GM12865 (cell line): ENCODE data around the gene LARGE1.

Source experiments
- DNase-seq: peaks from one replicate; pipeline ENCODE4 v3.0.0; 2010; ENCODE audit warnings: low read depth
- H3K4me3 ChIP-seq: 2 replicates; pipeline ENCODE4 v1.5.1; 2011; ENCODE audit warnings: mild to moderate bottlenecking, low read depth, low read length, control low read depth
- CTCF ChIP-seq: IDR thresholded peaks from 2 replicates; pipeline ENCODE4 v1.5.1; 2011; ENCODE audit warnings: low read length, control low read depth, low read depth, inconsistent platforms; ENCODE audit not compliant: insufficient read depth; ENCODE audit errors: missing control alignments

Gene LARGE1

GRCh38 chr22:33656808-33657628 is 263.3 kb downstream of the LARGE1 start:
- DNase-seq = no peak
- no peak overlapping the region for H3K4me3 ChIP-seq
- no peak for TF ChIP-seq CTCF

- TF ChIP-seq CTCF = no peak
- no peak for DNase-seq
- H3K4me3 ChIP-seq = no peak overlapping the region
These were observed 265.9 kb downstream of the LARGE1 start for GRCh38 chr22:33654173-33654895.

DNA sequence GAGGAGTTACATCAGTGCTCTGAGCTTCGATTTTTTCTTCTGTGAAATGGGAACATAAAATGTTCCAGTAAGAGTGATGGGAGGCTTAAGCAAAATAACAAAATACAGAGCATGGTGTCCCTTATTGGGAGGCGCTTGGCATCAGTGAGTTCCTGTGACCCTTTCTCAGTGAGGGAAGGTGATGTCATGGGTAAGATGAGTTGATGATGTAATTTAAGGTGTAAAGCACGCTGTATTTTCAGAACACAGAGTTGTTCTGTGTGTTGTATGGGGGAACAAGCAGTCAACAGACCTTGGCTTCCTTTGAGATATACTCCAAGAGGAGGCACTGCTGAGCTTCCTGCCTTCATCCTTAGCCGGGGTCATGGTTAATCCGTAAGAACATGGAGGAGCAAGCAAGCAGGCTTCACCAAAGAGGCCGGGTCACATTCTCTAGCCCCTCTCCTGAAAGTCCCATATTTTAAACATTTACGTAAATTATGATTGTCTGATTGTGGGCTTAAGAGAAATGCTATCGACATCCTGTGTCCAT is 266.7 kb downstream of the LARGE1 start:
- no peak for DNase-seq

DNA sequence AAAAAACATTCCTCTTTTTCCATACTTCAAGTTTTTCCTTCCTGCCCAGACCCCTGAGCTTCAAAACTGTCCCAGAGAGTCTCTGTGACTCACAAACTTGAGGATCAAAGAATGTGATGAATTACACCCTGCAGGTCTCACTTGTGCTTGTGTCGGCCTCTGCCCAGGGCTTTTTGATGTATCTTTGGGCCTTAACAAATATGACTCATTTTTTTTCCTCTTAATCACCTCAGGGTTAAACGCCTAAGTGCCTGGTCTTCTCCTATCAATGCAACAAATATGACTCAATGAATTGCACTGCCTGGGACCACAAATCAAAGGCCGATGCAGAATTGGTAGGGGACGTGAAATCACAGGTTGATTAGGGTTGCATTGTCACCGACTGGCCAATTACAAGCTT is 267.7 kb downstream of the LARGE1 start:
- no peak for TF ChIP-seq CTCF
- no peak for DNase-seq
- no peak overlapping the region for H3K4me3 ChIP-seq

More for the DNA sequence above, 266.7 kb downstream of the LARGE1 start:
- H3K4me3 ChIP-seq = no peak overlapping the region
- TF ChIP-seq CTCF = no peak

DNA sequence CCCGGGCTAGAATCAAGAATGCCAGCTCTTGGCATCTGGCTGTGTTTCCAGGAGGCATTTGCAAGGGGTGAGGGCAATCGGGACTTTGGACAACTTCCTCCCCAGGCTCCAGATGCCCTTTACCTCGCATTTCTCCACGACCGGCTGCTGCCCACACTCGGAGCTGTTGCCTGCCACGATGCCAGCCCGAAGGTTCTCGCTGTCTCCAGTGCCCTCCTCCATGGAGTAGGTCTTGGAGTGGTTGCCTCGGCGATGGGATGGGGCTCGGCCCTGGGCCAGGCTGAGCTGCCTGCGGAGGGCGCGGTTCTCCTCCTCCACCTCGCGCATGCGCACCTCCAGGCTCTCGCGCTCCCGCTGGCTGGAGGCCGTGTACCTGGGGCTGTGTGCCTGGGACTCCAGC is 270.0 kb downstream of the LARGE1 start:
- TF ChIP-seq CTCF = no peak
- no peak overlapping the region for H3K4me3 ChIP-seq
- no peak for DNase-seq

GRCh38 chr22:33648478-33648877 is 271.8 kb downstream of the LARGE1 start:
- TF ChIP-seq CTCF = no peak
- no peak overlapping the region for H3K4me3 ChIP-seq
- DNase-seq = no peak
